ENCODE results near the gene NUDC. TPM values are rescaled to one million over a fixed set of nuclear protein-coding genes. Genes with fewer than 3 reads are reported as not detected.

Gene NUDC
- total RNA-seq, 1 experiment from 2014 or later, result 51.3 TPM

GRCh38 chr1:26951216-26951615 is 29.7 kb downstream of the NUDC start:
- no peak for DNase-seq (ENCODE audit: low read depth)

- no peak for DNase-seq (ENCODE audit: low read depth)
These were observed 30.4 kb downstream of the NUDC start for GRCh38 chr1:26951821-26952497.

GRCh38 chr1:26953374-26953773 is 31.8 kb downstream of the NUDC start:
- DNase-seq (ENCODE audit: low read depth), result no peak

- no peak for DNase-seq (ENCODE audit: low read depth)
These were observed 34.8 kb downstream of the NUDC start for GRCh38 chr1:26956321-26956720.

GRCh38 chr1:26957306-26957705 is 35.8 kb downstream of the NUDC start:
- DNase-seq (ENCODE audit: low read depth), result no peak

- DNase-seq (ENCODE audit: low read depth), result no peak
These were observed 37.7 kb downstream of the NUDC start for GRCh38 chr1:26959270-26959669.

- no peak for DNase-seq (ENCODE audit: low read depth)
These were observed 38.4 kb downstream of the NUDC start, which contains the start of gene KDF1 for GRCh38 chr1:26959722-26960624. Gene KDF1, minus strand, starts transcription at chr1:26960468. Its CDS starts 8,088 bp downstream, at chr1:26952380.

GRCh38 chr1:26960625-26960966 is 39.1 kb downstream of the NUDC start:
- DNase-seq (ENCODE audit: low read depth), result no peak

- peak; percentile 84 for DNase-seq (ENCODE audit: low read depth)
These were observed 40.3 kb downstream of the NUDC start for GRCh38 chr1:26961826-26962225.

GRCh38 chr1:26965213-26965612 is 43.7 kb downstream of the NUDC start:
- no peak for DNase-seq (ENCODE audit: low read depth)

GRCh38 chr1:26965628-26966027 is 44.1 kb downstream of the NUDC start:
- DNase-seq (ENCODE audit: low read depth), result no peak

- DNase-seq (ENCODE audit: low read depth), result no peak
These were observed 49.3 kb downstream of the NUDC start for GRCh38 chr1:26970810-26971209.

- DNase-seq (ENCODE audit: low read depth), result no peak
These were observed 50.0 kb downstream of the NUDC start for GRCh38 chr1:26971590-26971989.

GRCh38 chr1:26972390-26972789 is 50.8 kb downstream of the NUDC start:
- DNase-seq (ENCODE audit: low read depth), result no peak

- DNase-seq (ENCODE audit: low read depth), result no peak
These were observed 51.3 kb downstream of the NUDC start for GRCh38 chr1:26972821-26973220.

- DNase-seq (ENCODE audit: low read depth), result no peak
These were observed 55.3 kb downstream of the NUDC start for GRCh38 chr1:26976621-26977510.

- no peak for DNase-seq (ENCODE audit: low read depth)
These were observed 57.4 kb downstream of the NUDC start for GRCh38 chr1:26978901-26979300.

GRCh38 chr1:26981146-26981846 is 59.8 kb downstream of the NUDC start:
- no peak for DNase-seq (ENCODE audit: low read depth)

- DNase-seq (ENCODE audit: low read depth), result no peak
These were observed 62.3 kb downstream of the NUDC start for GRCh38 chr1:26983863-26984262.

- DNase-seq (ENCODE audit: low read depth), result no peak
These were observed 62.7 kb downstream of the NUDC start for GRCh38 chr1:26984291-26984690.

- no peak for DNase-seq (ENCODE audit: low read depth)
These were observed 65.1 kb downstream of the NUDC start for GRCh38 chr1:26986658-26987057.

Measured in RPMI7951 (cell line).